Activated B cell treated with CpG ODN at 0.5 μM for 24 hours (primary cell): ENCODE results near the gene THBS4. TPM values are rescaled to one million over a fixed set of nuclear protein-coding genes. Genes with fewer than 3 reads are reported as not detected.

Source experiments
- ATAC-seq: fragments of 200-7000 bp; cut with Tn5 transposase; one replicate; pipeline ENCODE4 v1.10.0; 2021; ENCODE audit warnings: low read depth, mild to moderate bottlenecking, moderate library complexity
- CTCF ChIA-PET: fragments of 350-600 bp; sonication (Branson Sonifier 250); formaldehyde crosslinking; loops from one replicate; lab custom pipeline; 2021; ENCODE audit warnings: antibody characterized with exemption; lab: Charles Lee
- POLR2A ChIA-PET: fragments of 350-600 bp; sonication (Branson Sonifier 250); formaldehyde crosslinking; loops from one replicate; lab custom pipeline; 2021; ENCODE audit warnings: antibody characterized with exemption; lab: Charles Lee
- DNase-seq: peaks from one replicate; pipeline ENCODE4 v3.0.0; 2022
- H3K27ac Mint-ChIP-seq: one replicate; pipeline ENCODE4 v1.8.0; 2020; ENCODE audit warnings: mixed read lengths
- H3K27me3 Mint-ChIP-seq: one replicate; pipeline ENCODE4 v1.8.0; 2021; ENCODE audit warnings: mixed read lengths
- H3K36me3 Mint-ChIP-seq: one replicate; pipeline ENCODE4 v1.8.0; 2021; ENCODE audit warnings: low read depth, mixed read lengths
- H3K4me1 Mint-ChIP-seq: one replicate; pipeline ENCODE4 v1.8.0; 2021; ENCODE audit warnings: mixed read lengths
- H3K4me3 Mint-ChIP-seq: one replicate; pipeline ENCODE4 v1.8.0; 2020; ENCODE audit warnings: mild to moderate bottlenecking, mixed read lengths
- H3K9me3 Mint-ChIP-seq: one replicate; pipeline ENCODE4 v1.8.0; 2020; ENCODE audit warnings: mixed read lengths
- CTCF ChIP-seq: fragments of 200-600 bp; IDR thresholded peaks from one replicate; pipeline ENCODE4 v1.8.0; 2022; ENCODE audit warnings: antibody characterized with exemption, mild to moderate bottlenecking
- intact Hi-C: fragments of 100-400 bp; cut with micrococcal nuclease; formaldehyde crosslinking; loops from one replicate; pipeline ENCODE4 v1.15.1; 2024
- total RNA-seq: library from RNA; stranded (reverse); gene quantifications from 2 replicates; pipeline ENCODE4 v1.2.3, GENCODE V29; 2022

THBS4 gene
- total RNA-seq, 1 donor from 2014 or later, result 0.20 TPM

- Mint-ChIP-seq H3K27ac (no peak overlapping the region), H3K27me3 (peaks cover 2% of the 10 kb centered on the region), H3K9me3 (no peaks in the 10 kb centered on the region), H3K4me3 (no peak overlapping the region), H3K4me1 (no peaks in the 10 kb centered on the region), H3K36me3 (no peaks in the 10 kb centered on the region)
- DNase-seq, result no peak
- no peak for TF ChIP-seq CTCF
- POLR2A ChIA-PET, result no interaction called here
- no peak for ATAC-seq
- CTCF ChIA-PET, result no interaction called here
- intact Hi-C loops, result no loop called here
Measured at GRCh38 chr5:80055491-80056170, 20.5 kb downstream of the THBS4 start.

- Mint-ChIP-seq H3K4me1 (no peaks in the 10 kb centered on the region), H3K9me3 (no peaks in the 10 kb centered on the region), H3K27ac (no peak overlapping the region), H3K36me3 (no peaks in the 10 kb centered on the region), H3K27me3 (peaks cover 2% of the 10 kb centered on the region), H3K4me3 (no peak overlapping the region)
- intact Hi-C loops, result no loop called here
- CTCF ChIA-PET, result interaction anchor here (1.2 kb wide), 1 partner anchor 26 kb away, joined by 3 read pairs; no protein-coding TSS in a partner anchor
- no peak for TF ChIP-seq CTCF
- DNase-seq, result no peak
- POLR2A ChIA-PET, result no interaction called here
- ATAC-seq, result no peak
Measured at GRCh38 chr5:80057099-80057498, 22.0 kb downstream of the THBS4 start.

- CTCF ChIA-PET, result interaction anchor here (1.2 kb wide), 1 partner anchor 25 kb away, joined by 3 read pairs; no protein-coding TSS in a partner anchor
- Mint-ChIP-seq H3K9me3 (no peaks in the 10 kb centered on the region), H3K27ac (no peak overlapping the region)
Measured at GRCh38 chr5:80057921-80058320, 22.8 kb downstream of the THBS4 start.

GRCh38 chr5:80059354-80059980 lies 24.3 kb downstream of the THBS4 start:
- no peak overlapping the region for H3K27ac Mint-ChIP-seq
- intact Hi-C loops, result no loop called here

More at GRCh38 chr5:80057921-80058320, 22.8 kb downstream of the THBS4 start:
- TF ChIP-seq CTCF, result no peak
- Mint-ChIP-seq H3K4me1 (no peaks in the 10 kb centered on the region), H3K4me3 (no peak overlapping the region), H3K36me3 (no peaks in the 10 kb centered on the region), H3K27me3 (peaks cover 2% of the 10 kb centered on the region)
- intact Hi-C loops, result no loop called here
- POLR2A ChIA-PET, result no interaction called here
- DNase-seq, result no peak
- no peak for ATAC-seq

More at GRCh38 chr5:80059354-80059980, 24.3 kb downstream of the THBS4 start:
- H3K27me3 Mint-ChIP-seq, result peaks cover 2% of the 10 kb centered on the region
- TF ChIP-seq CTCF, result no peak
- DNase-seq (no peak), ATAC-seq (no peak)
- ChIA-PET CTCF (no interaction called here), POLR2A (no interaction called here)
- no peaks in the 10 kb centered on the region for H3K4me1 Mint-ChIP-seq
- no peaks in the 10 kb centered on the region for H3K36me3 Mint-ChIP-seq
- H3K9me3 Mint-ChIP-seq, result no peaks in the 10 kb centered on the region
- H3K4me3 Mint-ChIP-seq, result no peak overlapping the region
